Tibial nerve (tissue), 4 donors: ENCODE data around the gene RASGRF1. TPM values are rescaled to one million over a fixed set of nuclear protein-coding genes. Genes with fewer than 3 reads are reported as not detected.

Experiments
- DNase-seq, 2 donors: peaks; one replicate each; pipeline ENCODE4 v3.0.0-alpha.2; 2019; ENCODE audit warnings: low spot score in 2 of 2
- H3K27ac ChIP-seq, 4 donors: fragments of 200-600 bp; sonication (generic) in 3 of 4; one replicate each; pipeline ENCODE4 v1.5.1; 2017 to 2019; ENCODE audit warnings: mild to moderate bottlenecking in 1 of 4
- H3K27me3 ChIP-seq, 2 donors: fragments of 200-600 bp; sonication (generic) in 1 of 2; one replicate each; pipeline versions ENCODE4 v1.5.1 to v1.6.0; 2017 to 2019
- H3K36me3 ChIP-seq, 3 donors: fragments of 200-600 bp; sonication (generic); one replicate each; pipeline ENCODE4 v1.5.1; 2018 to 2019
- H3K4me1 ChIP-seq, 4 donors: fragments of 200-600 bp; sonication (generic) in 3 of 4; one replicate each; pipeline ENCODE4 v1.5.1; 2017 to 2019
- H3K4me3 ChIP-seq, 4 donors: fragments of 200-600 bp; sonication (generic) in 3 of 4; one replicate each; pipeline ENCODE4 v1.5.1; 2017 to 2019; ENCODE audit warnings: mild to moderate bottlenecking in 1 of 4, moderate library complexity in 1 of 4
- H3K9me3 ChIP-seq, 4 donors: fragments of 200-600 bp; sonication (generic) in 3 of 4; one replicate each; pipeline ENCODE4 v1.5.1; 2017 to 2019
- CTCF ChIP-seq, 5 experiments: fragments of 200-600 bp in 3 of 5; fragments of 450-650 bp in 2 of 5; sonication (generic) in 3 of 5; IDR thresholded peaks; one replicate each; pipeline ENCODE4 v1.5.1; 2016 to 2019; ENCODE audit warnings: antibody characterized with exemption in 5 of 5, mild to moderate bottlenecking in 3 of 5, moderate library complexity in 2 of 5
- EP300 ChIP-seq, 2 donors: sonication (generic); formaldehyde crosslinking; IDR thresholded peaks; one replicate each; pipeline ENCODE4 v1.6.1; 2017; ENCODE audit warnings: antibody characterized with exemption in 2 of 2, mild to moderate bottlenecking in 1 of 2
- POLR2A ChIP-seq, 2 donors: fragments of 450-650 bp; IDR thresholded peaks; one replicate each; pipeline ENCODE4 v1.6.1; 2017; ENCODE audit warnings: antibody characterized with exemption in 2 of 2, mild to moderate bottlenecking in 2 of 2, moderate library complexity in 2 of 2
- WGBS, 2 donors: methylation state at CpG; one replicate each; pipeline ENCODE4 v1.1.5; 2018; 5-methylcytosine and 5-hydroxymethylcytosine counted together
- total RNA-seq, 4 donors: library from RNA; depleted of rRNA; stranded (reverse); fragments of >200 nt; gene quantifications; one replicate each; pipeline ENCODE4 v1.1.0, GENCODE V29; 2016

The RASGRF1 gene
- total RNA-seq, 4 donors from 2014 or later: 0.30 to 0.98 (median 0.65) TPM

GRCh38 chr15:79099692-79100091 lies 9.1 kb upstream of the RASGRF1 start:
- Histone ChIP-seq H3K9me3 (no peaks in the 10 kb centered on the region), H3K27me3 (peaks cover 0 to 27% of the 10 kb centered on the region in 2 donors), H3K27ac (no peak overlapping the region), H3K36me3 (no peaks in the 10 kb centered on the region), H3K4me3 (no peak overlapping the region), H3K4me1 (no peaks in the 10 kb centered on the region)
- DNase-seq: no peak
- TF ChIP-seq POLR2A (IDR thresholded peaks at IDR 0.05) (no peak), EP300 (IDR thresholded peaks at IDR 0.05) (no peak), CTCF (IDR thresholded peaks at IDR 0.05) (no peak)
- WGBS, 2 donors: 65 to 77% methylated on average over 4 of the region's 4 CpGs

- Histone ChIP-seq H3K4me1 (peaks cover 0 to 21% (median 15%) of the 10 kb centered on the region in 4 donors), H3K27ac (no peak overlapping the region), H3K27me3 (peaks cover 0 to 52% of the 10 kb centered on the region in 2 donors), H3K36me3 (no peaks in the 10 kb centered on the region), H3K9me3 (no peaks in the 10 kb centered on the region), H3K4me3 (no peak overlapping the region)
- DNase-seq: no peak
- TF ChIP-seq CTCF (IDR thresholded peaks at IDR 0.05) (no peak), POLR2A (IDR thresholded peaks at IDR 0.05) (no peak), EP300 (IDR thresholded peaks at IDR 0.05) (no peak)
- WGBS, 2 donors: 15 to 30% methylated on average over 6 of the region's 6 CpGs
Observed at GRCh38 chr15:79094611-79095021, 4.0 kb upstream of the RASGRF1 start.

- no peak for DNase-seq
- Histone ChIP-seq H3K27ac (no peak overlapping the region), H3K36me3 (no peaks in the 10 kb centered on the region), H3K9me3 (no peaks in the 10 kb centered on the region), H3K4me3 (no peak overlapping the region), H3K27me3 (peaks cover 0 to 58% of the 10 kb centered on the region in 2 donors), H3K4me1 (peaks cover 0 to 27% (median 15%) of the 10 kb centered on the region in 4 donors)
- TF ChIP-seq EP300 (IDR thresholded peaks at IDR 0.05): no peak
- TF ChIP-seq CTCF (IDR thresholded peaks at IDR 0.05): no peak
- no peak for TF ChIP-seq POLR2A (IDR thresholded peaks at IDR 0.05)
- 66 to 79% methylated on average over 8 of the region's 8 CpGs for whole genome bisulfite sequencing, 2 donors
Observed at GRCh38 chr15:79093352-79093935, 2.9 kb upstream of the RASGRF1 start.

GRCh38 chr15:79092382-79092781 lies 1.8 kb upstream of the RASGRF1 start:
- H3K27me3 ChIP-seq: peaks cover 0 to 58% of the 10 kb centered on the region in 2 donors

GRCh38 chr15:79091204-79091867 lies 756 bp upstream of the RASGRF1 start:
- DNase-seq: no peak
- no peaks in the 10 kb centered on the region for H3K36me3 ChIP-seq
- H3K4me3 ChIP-seq: peak overlapping the region; percentile 1 to 33 (median 13)
- 1% methylated on average over 47 to 53 of the region's 53 CpGs for WGBS, 2 donors
- no peak overlapping the region for H3K27ac ChIP-seq
- TF ChIP-seq EP300 (IDR thresholded peaks at IDR 0.05) (no peak), CTCF (IDR thresholded peaks at IDR 0.05) (no peak), POLR2A (IDR thresholded peaks at IDR 0.05) (no peak)
- H3K27me3 ChIP-seq: peaks cover 0 to 58% of the 10 kb centered on the region in 2 donors
- peaks cover 0 to 27% (median 15%) of the 10 kb centered on the region in 4 donors for H3K4me1 ChIP-seq
- H3K9me3 ChIP-seq: no peaks in the 10 kb centered on the region

More at GRCh38 chr15:79092382-79092781, 1.8 kb upstream of the RASGRF1 start:
- DNase-seq: no peak
- H3K9me3 ChIP-seq: no peaks in the 10 kb centered on the region
- no peak overlapping the region for H3K27ac ChIP-seq
- peaks cover 0 to 27% (median 15%) of the 10 kb centered on the region in 4 donors for H3K4me1 ChIP-seq
- no peaks in the 10 kb centered on the region for H3K36me3 ChIP-seq
- no peak for TF ChIP-seq EP300 (IDR thresholded peaks at IDR 0.05)
- H3K4me3 ChIP-seq: no peak overlapping the region
- WGBS, 2 donors: 60 to 64% methylated on average over 2 of the region's 2 CpGs
